ENCODE data around the gene MTIF3.
A peak's percentile ranks its signal among the peaks of the same experiment; 100 is the strongest.

MTIF3 gene, protein sequence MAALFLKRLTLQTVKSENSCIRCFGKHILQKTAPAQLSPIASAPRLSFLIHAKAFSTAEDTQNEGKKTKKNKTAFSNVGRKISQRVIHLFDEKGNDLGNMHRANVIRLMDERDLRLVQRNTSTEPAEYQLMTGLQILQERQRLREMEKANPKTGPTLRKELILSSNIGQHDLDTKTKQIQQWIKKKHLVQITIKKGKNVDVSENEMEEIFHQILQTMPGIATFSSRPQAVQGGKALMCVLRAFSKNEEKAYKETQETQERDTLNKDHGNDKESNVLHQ

DNA sequence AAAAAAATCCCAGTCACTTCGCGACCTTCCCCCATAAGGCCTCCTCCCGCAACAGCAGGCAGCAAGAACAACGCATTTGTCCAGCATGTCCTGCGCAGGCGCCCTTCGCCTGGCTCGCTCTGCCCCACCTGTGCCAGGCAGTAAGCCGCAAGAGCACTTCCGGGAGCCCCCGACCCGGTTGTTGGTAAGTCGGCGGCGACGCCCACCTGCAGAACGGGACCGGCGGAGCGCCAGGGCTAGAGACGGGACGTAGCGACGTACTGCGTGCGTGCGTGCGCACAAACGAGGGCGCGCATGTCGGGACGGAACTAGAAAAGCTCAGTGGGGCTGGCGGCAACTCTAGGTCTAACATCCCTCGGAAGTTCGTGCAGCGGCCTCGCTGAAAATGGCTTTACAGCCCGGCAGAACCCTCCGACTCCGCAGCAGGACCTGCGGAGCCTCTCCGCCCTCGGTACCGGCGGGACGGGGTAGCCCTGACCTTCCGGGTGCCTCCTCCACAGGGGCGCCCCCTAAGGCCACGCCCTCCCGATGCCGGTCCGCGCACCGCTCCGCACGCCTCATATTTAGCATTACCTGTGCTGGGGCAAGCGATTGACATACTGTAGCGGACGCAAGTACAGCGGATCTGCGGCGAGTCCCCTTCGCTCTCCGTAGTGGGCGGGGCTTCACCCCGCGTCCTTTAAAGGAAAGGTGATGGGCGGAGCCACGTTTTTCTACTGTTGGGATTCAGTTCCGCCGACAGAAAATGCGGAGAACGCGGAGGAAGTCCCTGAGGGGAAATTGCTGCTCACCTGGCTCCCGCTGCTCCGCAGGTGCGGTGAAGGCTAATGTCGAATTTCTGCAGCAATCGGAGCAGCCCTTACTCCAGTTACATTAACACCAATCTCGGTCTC is at the start of gene MTIF3:
Gene MTIF3, minus strand, starts transcription at position 629 of the 893 bp plus-strand sequence. CDS start 10,116 bp downstream, outside the sequence.
- Mint-ChIP-seq H3K4me3 (peak within 1 kb of the TSS; percentile 80 to 92), H3K9me3 (no peaks in the 10 kb centered on the region), H3K27ac (peak within 1 kb of the TSS; percentile 93 to 96), H3K27me3 (no peaks in the 10 kb centered on the region), H3K4me1 (peaks cover 53% of the 10 kb centered on the region)
- ATAC-seq (peak; percentile 93), DNase-seq (peak; percentile 96 to 99)

DNA sequence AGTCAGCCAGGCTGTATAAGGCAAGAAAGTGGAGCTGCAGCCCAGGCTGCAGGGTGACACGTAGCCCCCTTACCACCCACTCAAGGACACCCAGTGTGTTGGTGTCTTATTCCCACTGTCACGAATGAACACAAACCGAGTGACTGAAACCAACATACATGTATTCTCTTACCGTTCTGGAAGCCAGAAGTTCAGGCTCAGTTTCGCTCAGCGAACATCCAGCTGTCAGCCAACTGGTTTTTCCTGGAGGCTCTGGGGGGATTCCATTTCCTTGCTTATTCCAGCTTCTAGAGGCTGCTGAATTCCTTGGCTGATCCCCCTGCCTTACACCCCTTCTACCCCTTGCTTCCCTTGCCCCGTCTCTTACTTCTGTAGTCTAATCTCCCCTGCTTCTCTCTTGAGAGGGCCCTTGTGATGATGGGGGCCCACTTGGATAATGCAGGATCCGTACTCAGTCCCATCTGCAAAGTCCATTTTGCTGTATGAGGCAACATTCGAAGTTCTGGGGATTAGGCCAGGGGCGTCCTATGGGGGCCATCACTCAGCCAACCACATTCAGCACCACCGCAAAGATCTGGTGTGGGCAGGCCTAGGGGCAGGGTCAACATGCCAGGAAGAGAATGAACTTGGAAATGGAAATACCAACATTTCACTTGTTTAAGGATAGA is 47.3 kb upstream of the MTIF3 start:
- DNase-seq (no peak), ATAC-seq (no peak)
- H3K27me3 Mint-ChIP-seq = no peaks in the 10 kb centered on the region
- no peaks in the 10 kb centered on the region for H3K9me3 Mint-ChIP-seq
- H3K4me1 Mint-ChIP-seq = no peaks in the 10 kb centered on the region
- H3K4me3 Mint-ChIP-seq = no peak overlapping the region
- no peak overlapping the region for H3K27ac Mint-ChIP-seq

DNA sequence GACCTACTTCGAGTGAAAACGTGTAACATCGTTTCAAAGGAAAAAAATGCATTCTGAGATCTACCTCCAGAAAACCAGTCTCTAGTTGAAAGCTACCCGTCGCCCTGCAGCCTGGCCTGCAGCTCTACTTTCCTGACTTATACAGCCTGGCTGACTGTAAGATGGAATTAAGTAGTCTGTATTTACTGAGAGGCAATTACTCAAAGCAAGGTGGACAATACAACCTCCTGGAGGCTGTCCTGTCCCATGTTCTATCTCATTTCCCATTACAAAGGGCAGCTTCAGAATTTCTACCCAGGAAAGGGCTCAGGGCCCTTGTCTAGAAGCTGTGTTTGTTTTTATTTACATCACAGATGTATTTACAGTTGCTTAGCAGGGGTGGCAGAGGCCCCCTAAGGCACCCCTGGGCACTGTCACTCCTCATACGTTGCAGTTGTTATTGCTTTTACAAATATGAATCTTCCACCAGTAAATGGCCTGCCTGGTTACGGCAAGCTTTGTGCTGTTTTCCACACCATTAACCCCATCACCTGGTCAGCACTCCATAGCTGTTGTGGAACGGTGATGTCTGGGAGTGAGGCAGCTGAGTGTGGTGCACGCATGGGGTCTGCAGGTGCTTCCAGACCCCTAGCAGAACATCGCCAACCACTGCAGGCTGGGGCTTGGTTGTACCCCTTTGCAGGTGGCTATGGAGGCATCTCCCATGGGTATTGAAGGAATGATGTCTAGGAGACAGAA is 46.3 kb upstream of the MTIF3 start:
- H3K4me3 Mint-ChIP-seq = no peak overlapping the region
- no peaks in the 10 kb centered on the region for H3K4me1 Mint-ChIP-seq
- ATAC-seq (no peak), DNase-seq (no peak)
- no peaks in the 10 kb centered on the region for H3K9me3 Mint-ChIP-seq
- H3K27me3 Mint-ChIP-seq = no peaks in the 10 kb centered on the region
- no peak overlapping the region for H3K27ac Mint-ChIP-seq

DNA sequence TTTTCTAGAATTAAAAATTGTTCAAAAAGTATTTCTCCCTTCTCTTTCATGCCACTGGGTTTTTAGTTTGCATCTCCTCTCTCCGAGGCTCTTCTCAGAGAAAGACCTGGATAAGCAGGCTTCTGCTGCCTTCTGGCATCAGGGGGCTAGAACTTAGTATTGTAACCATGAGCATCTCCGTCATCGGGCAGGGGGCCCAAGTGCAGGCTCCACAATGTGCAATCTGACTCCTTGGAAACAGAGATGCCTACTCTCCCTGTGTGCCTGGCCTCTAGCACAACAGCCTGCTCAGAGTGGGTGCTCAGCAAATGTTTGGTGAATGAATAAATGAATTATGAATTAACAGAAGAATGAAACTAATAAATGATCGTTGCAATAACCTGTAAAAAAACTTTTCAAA is 45.6 kb upstream of the MTIF3 start:
- no peak for ATAC-seq
- no peaks in the 10 kb centered on the region for H3K4me1 Mint-ChIP-seq
- no peaks in the 10 kb centered on the region for H3K27me3 Mint-ChIP-seq
- H3K4me3 Mint-ChIP-seq = no peak overlapping the region
- DNase-seq = no peak
- no peak overlapping the region for H3K27ac Mint-ChIP-seq
- no peaks in the 10 kb centered on the region for H3K9me3 Mint-ChIP-seq

DNA sequence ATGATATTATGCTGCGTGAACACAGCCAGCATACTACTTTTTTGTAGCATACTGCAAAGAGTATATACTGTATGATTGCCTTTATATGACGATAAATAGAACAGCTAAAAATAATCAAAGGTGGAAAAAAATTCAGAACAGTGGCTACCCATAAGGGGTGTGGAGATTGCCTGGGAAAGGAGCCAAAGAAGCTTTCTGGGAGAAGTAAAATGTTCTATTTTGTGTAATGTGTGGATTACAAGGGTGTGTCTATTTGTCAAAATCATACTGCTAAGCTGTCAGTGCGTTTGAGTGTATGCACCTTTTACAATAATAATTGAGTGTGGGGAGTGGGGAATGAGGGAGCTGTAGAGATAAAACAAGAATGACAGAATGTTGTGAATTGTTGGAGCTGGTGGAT is 45.2 kb upstream of the MTIF3 start:
- Mint-ChIP-seq H3K27me3 (no peaks in the 10 kb centered on the region), H3K9me3 (no peaks in the 10 kb centered on the region), H3K4me1 (no peaks in the 10 kb centered on the region), H3K27ac (no peak overlapping the region), H3K4me3 (no peak overlapping the region)
- DNase-seq = no peak
- ATAC-seq = no peak

DNA sequence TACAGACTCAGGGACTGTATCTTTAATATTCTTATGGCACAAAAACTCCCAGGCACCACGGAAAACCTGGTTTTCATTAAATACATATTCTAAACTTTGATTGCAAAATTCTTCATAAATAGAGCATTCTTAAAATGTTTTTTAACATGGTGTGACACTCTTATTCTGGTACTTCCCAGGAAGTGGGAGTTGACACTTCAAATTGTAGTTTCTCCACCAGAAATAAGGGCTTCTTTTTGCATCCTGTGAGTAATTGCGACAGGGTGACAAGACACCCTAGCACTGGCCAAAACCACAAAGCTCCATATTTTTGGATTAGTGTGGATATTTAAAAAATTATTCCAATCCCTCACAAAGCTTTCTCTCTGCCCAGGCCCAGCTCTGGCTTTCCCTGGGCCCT is 43.6 kb upstream of the MTIF3 start:
- Mint-ChIP-seq H3K4me3 (no peak overlapping the region), H3K27me3 (no peaks in the 10 kb centered on the region), H3K9me3 (no peaks in the 10 kb centered on the region), H3K27ac (no peak overlapping the region), H3K4me1 (no peaks in the 10 kb centered on the region)
- no peak for ATAC-seq
- no peak for DNase-seq

DNA sequence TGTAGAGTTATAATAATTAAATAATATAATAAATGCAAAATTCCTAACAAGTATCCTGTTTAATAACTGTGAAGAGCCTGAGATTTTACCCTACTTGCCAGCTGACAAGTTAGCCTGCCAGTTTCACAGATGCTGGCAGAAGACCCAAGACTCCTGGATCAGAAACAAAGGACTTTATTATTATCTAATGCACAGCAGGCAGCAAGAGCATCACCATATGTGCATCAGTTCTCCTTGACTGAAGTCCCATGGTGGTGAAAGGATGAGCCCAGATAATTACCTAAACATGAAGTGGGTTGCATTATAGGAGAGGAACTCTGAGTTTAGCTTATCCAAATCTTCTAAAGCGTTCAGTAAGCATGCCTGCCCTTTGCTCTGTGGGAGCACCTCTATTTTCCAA is 39.1 kb upstream of the MTIF3 start:
- ATAC-seq = no peak
- H3K4me1 Mint-ChIP-seq = no peaks in the 10 kb centered on the region
- H3K4me3 Mint-ChIP-seq = no peak overlapping the region
- H3K9me3 Mint-ChIP-seq = no peaks in the 10 kb centered on the region
- H3K27me3 Mint-ChIP-seq = no peaks in the 10 kb centered on the region
- DNase-seq = no peak
- H3K27ac Mint-ChIP-seq = no peak overlapping the region

DNA sequence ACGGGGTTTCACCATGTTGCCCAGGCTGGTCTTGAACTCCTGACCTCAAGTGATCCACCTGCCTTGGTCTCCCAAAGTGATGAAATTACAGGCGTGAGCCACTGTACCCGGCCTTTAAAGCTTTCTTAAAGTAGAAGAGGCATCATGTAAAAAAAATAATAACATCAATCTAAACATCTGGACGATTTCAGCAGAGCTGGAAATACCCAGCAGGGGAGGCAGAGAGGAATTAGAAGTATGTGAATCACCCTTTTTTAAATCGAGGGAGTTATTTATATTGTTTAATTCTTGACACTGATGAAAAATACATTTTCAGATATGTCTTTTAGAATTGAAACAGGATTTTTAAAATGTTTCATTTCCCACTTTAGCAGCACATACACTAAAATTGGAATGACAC is 37.4 kb upstream of the MTIF3 start:
- H3K4me1 Mint-ChIP-seq = peaks cover 6% of the 10 kb centered on the region
- no peaks in the 10 kb centered on the region for H3K27me3 Mint-ChIP-seq
- ATAC-seq = no peak
- no peak overlapping the region for H3K4me3 Mint-ChIP-seq
- DNase-seq = no peak
- H3K9me3 Mint-ChIP-seq = no peaks in the 10 kb centered on the region
- H3K27ac Mint-ChIP-seq = no peak overlapping the region

DNA sequence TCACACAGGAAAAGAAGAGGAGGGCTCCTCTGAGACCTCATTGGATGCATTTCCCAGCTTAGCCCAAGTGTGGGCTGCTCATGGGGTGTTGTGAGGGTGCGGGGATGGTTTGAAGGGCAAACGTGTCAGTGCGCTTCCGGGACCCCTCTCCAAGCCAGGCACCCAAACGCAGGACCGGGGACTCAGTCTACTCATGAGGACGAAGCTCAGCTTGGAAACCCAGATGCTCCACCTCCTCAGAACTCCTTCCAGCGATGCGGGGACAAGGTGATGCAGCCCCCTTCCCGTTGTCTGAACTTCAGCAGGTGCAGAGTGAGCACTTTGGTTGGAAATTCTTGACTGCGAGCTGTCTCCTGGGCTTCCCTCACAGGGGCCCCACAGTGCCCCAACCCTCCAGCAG is 33.1 kb upstream of the MTIF3 start:
- peaks cover 8% of the 10 kb centered on the region for H3K4me1 Mint-ChIP-seq
- H3K27me3 Mint-ChIP-seq = no peaks in the 10 kb centered on the region
- H3K27ac Mint-ChIP-seq = no peak overlapping the region
- no peak overlapping the region for H3K4me3 Mint-ChIP-seq
- ATAC-seq = no peak
- no peak for DNase-seq
- no peaks in the 10 kb centered on the region for H3K9me3 Mint-ChIP-seq

DNA sequence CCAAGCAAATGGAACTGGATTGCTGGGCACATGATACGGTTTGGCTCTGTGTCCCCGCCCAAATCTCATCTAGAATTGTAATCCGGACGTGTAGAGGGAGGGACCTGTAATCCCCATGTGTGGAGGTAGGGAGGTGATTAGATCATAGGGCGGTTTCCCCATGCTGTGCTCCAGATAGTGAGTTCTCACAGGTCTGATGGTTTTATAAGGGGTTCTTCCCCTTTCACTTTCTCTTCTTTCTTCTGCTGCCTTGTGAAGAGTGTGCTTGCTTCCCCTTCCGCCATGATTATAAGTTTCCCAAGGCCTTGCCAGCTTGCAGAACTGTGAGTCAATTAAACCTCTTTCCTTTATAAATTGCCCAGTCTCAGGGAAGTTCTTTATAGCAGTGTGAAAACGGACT is 32.6 kb upstream of the MTIF3 start:
- H3K4me1 Mint-ChIP-seq = peaks cover 8% of the 10 kb centered on the region
- no peak for ATAC-seq
- H3K27me3 Mint-ChIP-seq = no peaks in the 10 kb centered on the region
- DNase-seq = no peak
- no peak overlapping the region for H3K4me3 Mint-ChIP-seq
- no peaks in the 10 kb centered on the region for H3K9me3 Mint-ChIP-seq
- H3K27ac Mint-ChIP-seq = no peak overlapping the region

DNA sequence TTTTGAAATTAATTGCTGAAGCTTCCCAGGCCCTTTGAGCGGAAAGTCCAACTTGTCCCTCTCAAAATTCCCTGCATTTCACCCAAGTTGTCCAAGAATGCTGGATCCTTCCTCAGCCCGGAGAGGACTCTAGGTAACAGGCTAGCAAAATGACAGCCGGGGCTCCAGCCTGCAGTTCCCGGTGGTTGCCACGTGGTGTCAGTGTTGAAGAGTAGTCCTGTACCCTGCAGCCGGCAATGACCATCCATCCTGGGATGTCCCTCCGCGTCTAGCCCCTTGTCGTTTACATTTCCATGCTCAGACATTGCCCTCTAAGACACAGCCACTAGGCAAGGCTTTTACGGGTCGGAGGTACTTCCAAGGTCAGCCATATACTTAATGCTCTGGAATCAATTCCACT is 31.4 kb upstream of the MTIF3 start:
- H3K4me1 Mint-ChIP-seq = peaks cover 15% of the 10 kb centered on the region
- H3K9me3 Mint-ChIP-seq = no peaks in the 10 kb centered on the region
- peak; percentile 27 to 37 for DNase-seq
- no peak overlapping the region for H3K27ac Mint-ChIP-seq
- H3K4me3 Mint-ChIP-seq = no peak overlapping the region
- no peak for ATAC-seq
- no peaks in the 10 kb centered on the region for H3K27me3 Mint-ChIP-seq

DNA sequence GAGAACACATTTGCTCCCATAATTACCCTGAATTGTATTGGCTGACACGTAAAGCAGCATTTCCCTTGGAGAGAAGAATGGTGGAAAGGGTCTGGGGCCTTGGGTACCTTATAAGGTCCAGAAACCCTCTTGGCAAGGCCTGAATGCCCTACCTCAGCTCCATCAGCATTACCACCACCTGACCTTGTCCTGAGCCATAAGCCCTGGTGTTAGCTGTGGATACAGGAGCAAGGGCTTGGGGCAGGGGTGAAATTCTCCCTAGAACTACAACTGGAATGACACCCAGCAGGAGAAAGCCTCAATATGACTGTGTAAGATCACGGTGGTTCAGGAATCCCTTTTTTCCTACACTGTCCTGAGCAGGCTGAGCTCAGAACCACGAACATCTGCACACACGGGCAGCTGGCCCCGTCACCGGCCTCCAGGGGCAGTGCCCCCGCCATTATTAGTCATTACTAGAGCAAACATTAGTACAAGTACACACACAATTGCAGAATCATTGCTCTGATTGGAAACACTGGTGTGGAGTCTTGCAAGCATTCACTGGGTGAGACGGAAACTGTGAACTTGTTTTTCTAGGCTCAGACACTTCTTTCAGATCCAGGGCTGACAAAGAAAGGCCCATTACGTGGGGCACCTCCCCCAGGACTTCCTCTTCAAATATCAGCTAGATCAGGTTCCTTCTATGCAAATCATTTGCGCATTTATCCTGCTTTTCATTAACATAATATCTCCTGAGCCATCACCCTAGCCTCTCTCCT is 26.8 kb upstream of the MTIF3 start:
- Mint-ChIP-seq H3K27me3 (no peaks in the 10 kb centered on the region), H3K4me3 (no peak overlapping the region), H3K27ac (peak overlapping the region in 1 of 2 donors; percentile 88), H3K4me1 (peaks cover 7% of the 10 kb centered on the region), H3K9me3 (no peaks in the 10 kb centered on the region)
- no peak for DNase-seq
- no peak for ATAC-seq

DNA sequence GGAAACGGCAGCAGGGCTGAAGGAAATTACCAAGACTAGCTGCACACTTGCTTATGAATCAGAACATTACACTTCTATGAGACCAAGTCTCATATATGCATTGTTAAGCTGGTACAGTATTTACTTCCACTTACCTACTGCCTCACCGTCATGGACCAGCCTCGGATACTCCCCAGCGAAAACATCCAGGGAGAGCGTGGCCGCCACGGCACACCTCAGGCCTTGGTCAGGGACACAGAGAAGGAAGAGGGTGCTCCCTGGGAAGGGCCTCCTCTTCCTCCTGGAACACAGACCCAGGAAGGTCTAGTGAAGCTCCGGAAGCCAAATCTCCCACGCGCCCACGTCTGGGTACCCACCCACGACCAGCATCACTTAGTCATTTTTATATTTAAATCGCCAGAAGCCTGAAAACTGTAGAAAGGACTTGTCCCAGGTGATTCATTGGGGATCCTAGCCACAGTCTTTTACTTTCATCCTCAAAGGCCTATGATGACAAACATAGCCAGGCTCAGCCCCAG is 24.4 kb upstream of the MTIF3 start:
- Mint-ChIP-seq H3K27ac (no peak overlapping the region), H3K27me3 (no peaks in the 10 kb centered on the region), H3K4me3 (no peak overlapping the region), H3K9me3 (no peaks in the 10 kb centered on the region), H3K4me1 (peaks cover 7% of the 10 kb centered on the region)
- DNase-seq (no peak), ATAC-seq (no peak)

DNA sequence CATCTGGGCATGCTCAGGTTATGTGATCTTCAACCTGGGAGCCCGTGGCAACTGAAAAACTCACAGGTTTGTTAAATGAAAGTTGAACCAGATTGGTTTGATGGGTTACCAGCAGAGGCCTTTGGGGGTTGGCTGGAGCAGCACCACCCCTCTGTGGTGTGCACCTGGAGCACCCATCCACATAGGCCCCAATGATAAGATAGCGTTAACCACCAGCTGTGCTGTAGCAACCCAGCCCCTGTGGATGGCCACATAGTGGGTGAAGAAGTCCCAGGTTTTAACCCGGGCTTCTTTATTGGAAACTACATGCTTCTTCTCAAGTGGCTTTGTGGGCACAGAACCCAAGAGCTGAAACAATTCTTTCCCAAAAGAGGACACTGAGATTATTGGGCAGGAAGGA is 22.6 kb upstream of the MTIF3 start:
- no peak for ATAC-seq
- Mint-ChIP-seq H3K27ac (no peak overlapping the region), H3K9me3 (no peaks in the 10 kb centered on the region)

DNA sequence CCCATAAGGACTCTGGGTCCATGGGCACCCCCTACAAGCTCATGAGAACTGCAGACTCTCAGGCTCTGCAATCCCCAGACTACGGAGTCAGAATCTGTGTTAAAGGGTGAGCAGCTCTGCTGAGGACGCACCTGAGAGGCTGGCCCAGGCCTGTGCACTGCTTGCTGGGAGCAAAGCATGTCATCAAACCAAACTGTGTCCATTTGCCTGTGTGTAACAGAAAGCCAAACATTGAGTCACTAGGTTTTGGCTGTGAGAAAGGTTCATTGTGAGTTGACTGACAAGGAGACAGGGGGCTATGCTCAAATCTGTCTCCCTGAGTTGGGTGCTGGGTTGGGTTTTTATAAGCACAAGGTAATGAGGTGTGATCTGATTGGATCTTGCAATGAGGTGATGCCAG is 22.1 kb upstream of the MTIF3 start:
- DNase-seq (no peak), ATAC-seq (no peak)
- Mint-ChIP-seq H3K27me3 (no peaks in the 10 kb centered on the region), H3K4me1 (peaks cover 6% of the 10 kb centered on the region), H3K27ac (no peak overlapping the region), H3K4me3 (no peak overlapping the region), H3K9me3 (no peaks in the 10 kb centered on the region)

More for the DNA sequence above, 22.6 kb upstream of the MTIF3 start:
- Mint-ChIP-seq H3K4me1 (peaks cover 7% of the 10 kb centered on the region), H3K4me3 (no peak overlapping the region), H3K27me3 (no peaks in the 10 kb centered on the region)
- no peak for DNase-seq

All from stimulated activated naive CD8-positive, alpha-beta T cell treated with anti-CD3 and anti-CD28 coated beads, Interleukin-15, amount 100 ng/mL, for 72 hours (primary cell).